NCI-H446 treated with DMSO at 0.1 percent for 48 hours (cell line): ENCODE results near the gene POU2AF2.
A peak's percentile ranks its signal among the peaks of the same experiment; 100 is the strongest.
"Not testable (repeated sequence)": the region's sequence is repeated elsewhere in the genome, so short reads cannot be mapped to it uniquely, and the experiment has no call there.

Experiments
- DNase-seq: peaks from one replicate; lab custom pipeline; 2025; lab: John Stamatoyannopoulos, UW

Gene POU2AF2

DNA sequence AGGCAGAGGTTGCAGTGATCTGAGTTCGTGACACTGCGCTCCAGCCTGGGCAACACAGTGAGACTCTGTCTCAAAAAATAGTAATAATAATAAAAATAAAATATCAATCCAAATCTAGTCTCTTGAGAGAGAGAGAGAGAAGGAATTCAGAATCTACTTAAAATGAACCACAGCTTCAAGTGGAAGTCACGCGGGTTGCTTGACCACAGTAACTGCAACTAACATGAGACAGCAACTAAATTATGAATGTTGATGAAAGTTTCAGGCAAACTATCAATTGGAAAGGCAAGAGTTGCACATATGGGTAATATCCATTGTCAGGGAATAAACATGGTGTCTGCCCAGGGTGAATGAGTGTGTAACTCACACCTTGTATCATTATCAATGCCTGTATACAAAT is 12.5 kb downstream of the POU2AF2 start:
- no peak for DNase-seq

DNA sequence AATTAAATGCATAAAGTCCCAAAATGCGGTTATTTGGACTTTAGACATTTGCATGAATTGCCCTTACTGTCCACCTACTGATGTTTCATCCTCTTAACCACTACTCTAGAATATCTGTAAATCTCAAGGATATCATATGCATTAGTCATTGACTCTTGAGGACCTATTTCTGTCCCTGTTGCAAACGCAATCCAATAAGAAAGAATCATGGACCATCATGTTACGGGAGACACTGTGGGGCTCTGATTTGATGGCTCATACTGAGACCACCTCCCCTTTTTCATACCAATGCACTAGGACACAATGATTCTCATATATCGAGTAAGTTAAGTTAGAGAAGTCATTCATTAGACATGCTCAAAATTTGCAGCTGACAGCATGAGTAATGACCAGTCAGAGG is 14.4 kb downstream of the POU2AF2 start:
- no peak for DNase-seq

DNA sequence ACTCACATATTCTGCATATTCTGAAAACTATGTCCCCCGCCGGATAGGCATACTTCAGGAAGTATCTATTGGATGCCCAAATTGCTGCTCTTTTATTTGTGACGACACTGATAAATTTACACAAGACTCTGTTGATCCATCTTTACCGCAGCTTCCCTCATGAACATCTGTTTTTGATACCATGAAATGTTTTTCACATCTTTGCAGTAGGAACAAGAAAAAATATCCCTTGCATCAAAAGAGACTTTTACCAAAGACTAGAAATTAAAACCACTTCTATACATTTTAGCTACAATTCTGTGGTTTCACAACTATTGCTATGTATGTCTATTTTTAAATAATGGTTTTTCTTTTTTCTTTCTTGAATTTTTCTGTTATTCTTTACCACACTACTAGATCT is 15.3 kb downstream of the POU2AF2 start:
- no peak for DNase-seq

DNA sequence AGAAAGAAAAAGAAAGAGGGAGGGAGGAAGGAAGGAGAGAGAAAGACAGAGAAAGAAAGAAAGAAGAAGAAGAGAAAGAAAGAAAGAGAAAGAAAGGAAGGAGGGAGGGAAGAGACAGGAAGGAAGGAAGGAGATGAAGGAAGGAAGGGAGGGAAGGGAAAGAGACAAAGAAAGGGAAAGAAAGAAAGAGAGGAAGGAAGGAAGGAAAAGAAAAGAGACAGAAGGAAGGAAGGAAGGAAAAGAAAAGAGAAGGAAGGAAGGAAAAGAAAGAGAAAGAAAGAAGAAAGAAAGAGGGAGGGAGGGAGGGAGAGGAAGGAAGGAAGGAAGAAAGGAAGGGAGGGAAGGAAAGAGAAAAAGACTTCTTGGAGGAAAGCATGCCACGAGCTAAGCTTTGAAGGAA is 19.1 kb downstream of the POU2AF2 start:
- DNase-seq: no peak

DNA sequence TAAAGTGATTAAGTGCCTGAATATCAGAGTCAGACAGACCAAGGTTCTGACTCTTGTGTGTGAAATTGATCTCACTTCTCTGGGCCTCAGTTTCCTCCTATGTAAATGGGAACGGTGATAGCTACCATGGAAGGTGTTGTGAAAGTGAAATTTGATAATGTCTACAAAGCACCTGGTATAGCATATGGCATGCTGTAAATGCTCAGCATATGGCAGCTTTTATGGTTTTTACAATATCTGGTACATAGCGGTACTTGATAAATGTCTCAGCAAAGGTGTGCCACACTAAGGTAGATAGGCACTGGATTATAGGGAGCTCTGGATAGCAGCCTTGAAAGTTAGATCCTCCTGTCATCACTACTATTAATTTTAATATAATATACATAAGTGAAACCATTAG is 19.9 kb downstream of the POU2AF2 start:
- no peak for DNase-seq

DNA sequence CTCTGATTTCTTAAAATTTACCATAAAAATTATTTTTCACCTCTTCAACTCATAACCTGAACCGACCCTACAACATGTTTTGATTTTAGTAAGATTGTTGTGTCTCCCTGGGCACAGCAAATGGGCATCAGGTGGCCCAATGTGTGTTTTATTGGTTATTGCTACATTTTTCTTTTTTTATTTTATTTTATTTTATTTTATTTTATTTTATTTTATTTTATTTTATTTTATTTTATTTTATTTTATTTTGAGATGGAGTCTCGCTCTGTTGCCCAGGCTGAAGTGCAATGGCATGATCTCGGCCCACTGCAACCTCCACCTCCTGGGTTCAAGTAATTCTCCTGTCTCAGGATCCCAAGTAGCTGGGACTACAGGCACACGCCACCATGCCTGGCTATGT is 22.8 kb downstream of the POU2AF2 start:
- DNase-seq: not testable (repeated sequence)

DNA sequence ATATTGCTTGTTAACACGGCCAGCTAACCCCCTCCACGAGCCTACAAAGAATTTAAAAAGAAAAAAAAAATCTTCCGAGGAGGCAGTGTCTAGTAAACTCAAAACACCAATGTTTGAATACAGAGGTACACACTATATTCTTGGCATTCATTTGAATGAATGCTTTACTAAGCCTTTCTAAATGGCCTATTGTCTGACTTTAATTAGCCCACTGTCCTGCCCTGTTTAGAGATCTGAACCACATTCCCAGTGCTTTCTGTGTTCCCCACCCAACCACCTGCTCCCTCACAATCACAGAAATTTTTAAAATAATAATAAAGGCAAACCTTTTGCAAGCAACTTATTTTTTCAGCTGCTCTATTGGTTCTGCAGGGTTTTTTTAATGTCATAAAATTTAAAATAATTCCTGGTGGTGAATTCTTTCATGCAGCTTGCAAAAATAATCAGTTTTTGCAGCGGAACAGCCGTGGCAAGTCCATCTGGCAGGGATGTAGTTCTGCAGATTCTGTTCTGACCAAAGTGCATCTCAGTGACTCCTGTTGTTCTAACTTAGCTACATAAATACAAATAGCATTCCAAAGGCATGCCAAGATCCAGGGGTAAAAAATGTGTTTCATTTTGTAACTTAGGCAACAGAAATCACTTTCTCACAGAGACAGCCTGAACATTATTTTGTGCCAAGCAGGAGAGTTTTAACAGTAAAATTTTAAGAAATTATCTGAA is 23.8 kb downstream of the POU2AF2 start:
- no peak for DNase-seq

DNA sequence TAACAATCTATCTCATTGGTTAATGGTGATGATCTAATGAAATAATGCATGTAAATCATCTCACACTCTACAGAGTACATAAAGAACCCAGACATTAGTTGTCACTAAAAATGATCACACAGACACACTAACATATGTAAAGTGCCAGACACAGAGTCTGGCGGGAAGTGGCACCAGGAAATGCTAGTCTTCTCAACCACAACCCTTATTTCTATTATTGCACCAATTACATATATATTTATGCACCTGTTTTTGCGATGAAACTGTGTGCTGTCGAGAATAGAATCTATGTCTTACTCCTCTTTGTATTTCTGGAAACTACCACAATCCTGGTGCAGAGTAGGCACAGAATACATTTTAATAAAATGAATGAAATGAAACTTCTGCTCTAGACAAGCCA is 26.9 kb downstream of the POU2AF2 start:
- no peak for DNase-seq

DNA sequence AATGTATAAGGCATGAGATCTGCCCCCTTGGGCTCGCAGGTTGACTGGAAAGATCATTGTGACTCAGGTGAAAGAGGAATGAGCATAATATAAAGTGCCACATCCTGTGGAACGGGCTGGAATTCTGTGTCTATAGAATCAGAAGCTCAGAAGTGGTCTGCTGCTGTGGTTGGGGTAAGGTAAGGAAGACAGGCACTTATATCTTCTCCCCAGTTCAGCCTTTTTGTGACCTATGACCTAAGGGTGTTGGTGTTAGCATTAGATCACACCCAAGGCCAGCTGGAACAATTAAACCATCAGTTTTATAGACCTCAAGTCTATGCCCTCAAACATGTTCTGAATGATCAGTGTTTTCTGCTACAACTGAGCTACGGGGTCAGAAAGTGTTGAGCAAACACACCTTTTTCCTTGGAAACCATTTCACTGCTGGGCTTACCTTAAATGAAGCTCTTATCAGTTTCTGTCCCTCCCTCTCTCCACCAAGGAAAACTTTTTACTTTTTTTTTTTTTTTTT is 37.1 kb downstream of the POU2AF2 start:
- no peak for DNase-seq

DNA sequence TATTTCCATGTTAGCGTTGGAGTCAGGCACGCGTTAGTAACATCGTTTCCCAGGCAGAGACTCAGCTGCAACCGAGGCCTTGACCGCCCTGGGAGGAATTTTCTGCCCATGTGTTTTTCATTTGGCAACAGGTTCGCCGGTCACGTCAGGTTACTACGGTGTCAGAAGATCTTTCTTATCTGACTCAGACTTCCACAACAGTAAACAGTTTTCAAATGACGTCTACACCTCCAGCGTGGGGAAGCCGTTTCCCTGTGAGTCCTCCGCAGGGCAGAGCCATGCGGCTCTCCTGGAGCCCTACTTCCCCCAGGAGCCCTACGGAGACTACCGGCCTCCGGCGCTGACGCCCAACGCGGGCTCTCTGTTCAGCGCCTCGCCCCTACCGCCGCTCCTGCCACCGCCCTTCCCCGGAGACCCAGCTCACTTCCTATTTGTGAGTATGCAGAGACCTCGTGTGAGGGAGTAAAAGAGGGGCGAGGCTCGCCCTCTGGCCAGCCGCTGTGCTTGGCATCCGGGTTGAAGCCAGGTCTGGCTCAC is 38.5 kb downstream of the POU2AF2 start:
- DNase-seq: no peak

DNA sequence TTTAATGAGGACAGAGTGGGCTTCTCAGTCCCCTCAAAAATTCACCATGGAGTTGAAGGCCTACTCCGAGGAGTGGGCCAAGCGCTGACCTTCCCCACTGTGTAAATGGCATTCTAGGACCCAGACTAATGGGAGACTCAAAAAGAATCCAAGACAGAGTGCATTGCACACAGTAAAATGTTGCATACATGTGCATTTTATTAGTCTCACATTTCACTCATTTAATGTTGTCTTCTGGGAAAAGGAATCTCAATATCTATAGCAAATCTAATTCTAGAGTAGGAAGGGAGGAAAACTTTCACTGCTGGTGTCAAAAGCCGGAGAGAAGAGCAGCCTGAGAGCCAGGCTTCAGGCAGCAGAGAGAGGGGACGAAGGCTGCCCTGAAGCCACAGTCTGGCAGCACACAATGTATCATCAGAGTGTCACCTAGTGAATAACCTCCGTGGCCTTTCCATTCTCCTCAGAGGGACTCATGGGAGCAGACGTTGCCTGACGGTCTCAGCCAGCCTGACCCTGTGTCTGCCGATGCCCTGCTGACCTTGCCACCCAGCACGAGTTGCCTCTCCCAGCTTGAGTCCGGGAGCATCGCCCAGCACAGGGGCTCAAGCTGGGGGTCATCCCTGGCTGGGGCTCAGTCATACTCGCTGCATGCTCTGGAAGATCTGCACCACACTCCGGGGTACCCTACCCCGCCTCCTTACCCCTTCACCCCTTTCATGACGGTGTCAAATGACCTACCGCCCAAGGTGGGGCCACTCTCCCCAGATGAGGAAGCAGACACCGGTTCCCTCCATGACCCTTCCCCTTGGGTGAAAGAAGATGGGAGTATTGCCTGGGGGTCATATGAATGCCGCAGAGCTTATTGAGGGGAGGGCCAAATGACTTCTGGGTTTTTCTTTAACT is 39.9 kb downstream of the POU2AF2 start:
- no peak for DNase-seq

DNA sequence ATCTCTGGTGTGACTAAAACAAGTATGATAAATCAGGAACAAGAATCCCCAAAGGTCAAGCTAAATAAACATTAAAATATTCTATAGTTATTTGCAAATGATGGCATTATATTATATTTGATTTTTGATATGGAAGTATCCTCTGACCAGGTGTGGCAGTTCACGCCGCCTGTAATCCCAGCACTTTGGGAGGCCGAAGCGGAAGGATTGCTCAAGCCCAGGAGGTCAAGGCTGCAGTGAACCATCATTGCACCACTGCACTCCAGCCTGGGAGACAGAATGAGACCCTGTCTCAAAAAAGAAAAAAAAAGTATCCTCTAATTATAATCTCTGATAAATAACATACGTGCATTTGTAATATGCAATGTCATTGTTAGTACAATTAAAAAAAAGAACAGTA is 46.2 kb downstream of the POU2AF2 start:
- DNase-seq: no peak

DNA sequence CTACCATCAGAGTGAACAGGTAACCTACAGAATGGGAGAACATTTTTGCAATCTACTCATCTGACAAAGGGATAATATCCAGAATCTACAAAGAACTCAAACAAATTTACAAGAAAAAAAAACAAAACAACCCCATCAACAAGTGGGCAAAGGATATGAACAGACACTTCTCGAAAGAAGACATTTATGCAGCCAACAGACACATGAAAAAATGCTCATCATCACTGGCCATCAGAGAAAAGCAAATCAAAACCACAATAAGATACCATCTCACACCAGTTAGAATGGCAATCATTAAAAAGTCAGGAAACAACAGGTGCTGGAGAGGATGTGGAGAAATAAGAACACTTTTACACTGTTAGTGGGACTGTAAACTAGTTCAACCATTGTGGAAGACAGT is 46.9 kb downstream of the POU2AF2 start:
- DNase-seq: not testable (repeated sequence)

DNA sequence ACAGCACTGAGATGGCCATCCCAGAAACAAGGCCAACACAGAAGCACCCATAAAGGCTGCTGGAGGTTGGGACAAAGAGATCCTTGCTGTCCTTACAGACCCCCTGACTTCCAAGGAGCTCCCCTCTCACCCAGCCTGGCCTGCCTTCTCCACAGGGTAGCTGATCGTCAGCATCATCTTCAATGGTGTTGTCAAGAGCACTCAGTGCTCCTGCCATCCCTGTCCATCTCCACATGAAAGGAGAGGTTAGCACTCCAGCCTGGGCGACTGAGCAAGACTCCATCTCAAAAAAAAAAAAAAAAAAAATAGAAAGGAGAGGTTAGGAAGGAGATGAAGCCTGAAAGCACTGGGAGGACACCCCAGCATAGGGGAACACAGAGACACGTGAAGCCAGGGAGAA is 50.7 kb downstream of the POU2AF2 start:
- no peak for DNase-seq

DNA sequence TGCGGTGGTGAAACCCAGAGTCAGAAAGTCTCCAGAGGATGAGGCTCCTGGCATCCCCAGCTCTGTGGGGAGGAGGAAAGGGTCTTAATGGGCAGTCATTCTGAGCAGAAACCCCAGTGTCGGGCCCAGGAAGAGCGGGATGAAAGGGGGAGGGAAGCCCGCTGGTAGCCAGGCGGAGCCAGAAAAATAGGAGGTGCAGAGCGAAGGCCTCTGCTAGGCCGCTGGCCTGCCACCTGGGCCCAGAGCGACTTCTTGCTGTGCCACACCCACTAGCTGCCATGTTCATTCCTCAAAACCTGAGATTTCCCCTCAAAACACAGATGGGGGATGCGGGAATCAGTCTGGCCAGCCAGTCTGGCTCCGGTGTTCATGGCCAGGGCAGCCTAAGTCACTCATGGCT is 52.2 kb downstream of the POU2AF2 start:
- DNase-seq: no peak

DNA sequence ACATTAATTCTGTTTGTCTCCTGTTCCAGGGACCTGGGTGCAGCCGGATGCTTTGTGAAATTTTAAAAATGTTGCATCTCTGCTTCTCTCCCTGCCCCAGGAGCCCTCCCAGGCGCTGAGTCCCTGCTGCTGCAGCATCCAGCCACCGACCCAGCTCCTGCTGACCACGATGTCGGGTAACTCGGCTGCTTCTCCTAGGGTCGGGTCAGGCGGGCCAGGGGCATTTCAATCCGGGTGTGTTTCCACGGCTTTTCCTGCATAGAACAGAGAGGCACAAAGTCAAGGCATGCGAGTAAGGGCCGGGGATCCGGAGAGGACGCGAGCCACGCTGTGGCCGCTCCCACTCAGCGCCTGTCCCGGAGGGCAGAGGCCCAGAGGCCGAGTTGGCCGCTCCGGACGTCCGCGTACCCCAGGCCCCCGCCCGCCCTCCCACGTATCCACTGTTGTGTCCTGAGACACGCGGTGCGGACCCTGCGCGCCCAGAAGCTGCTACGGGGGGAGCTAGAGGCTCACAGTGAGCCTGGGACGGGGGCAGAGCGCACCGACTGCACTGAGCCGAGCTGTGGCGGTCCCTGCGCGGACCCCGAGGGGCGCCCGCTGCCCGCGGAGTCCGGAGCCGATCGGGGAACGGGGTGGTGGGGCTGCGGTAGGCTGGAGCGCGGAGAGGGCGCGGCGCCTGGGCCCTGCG is 53.0 kb downstream of the POU2AF2 start, which contains the start of gene POU2AF3:
TSS of gene POU2AF3 (plus strand) at position 134 of the 688 bp plus-strand sequence. CDS start at position 170, 36 bp downstream.
- no peak for DNase-seq

DNA sequence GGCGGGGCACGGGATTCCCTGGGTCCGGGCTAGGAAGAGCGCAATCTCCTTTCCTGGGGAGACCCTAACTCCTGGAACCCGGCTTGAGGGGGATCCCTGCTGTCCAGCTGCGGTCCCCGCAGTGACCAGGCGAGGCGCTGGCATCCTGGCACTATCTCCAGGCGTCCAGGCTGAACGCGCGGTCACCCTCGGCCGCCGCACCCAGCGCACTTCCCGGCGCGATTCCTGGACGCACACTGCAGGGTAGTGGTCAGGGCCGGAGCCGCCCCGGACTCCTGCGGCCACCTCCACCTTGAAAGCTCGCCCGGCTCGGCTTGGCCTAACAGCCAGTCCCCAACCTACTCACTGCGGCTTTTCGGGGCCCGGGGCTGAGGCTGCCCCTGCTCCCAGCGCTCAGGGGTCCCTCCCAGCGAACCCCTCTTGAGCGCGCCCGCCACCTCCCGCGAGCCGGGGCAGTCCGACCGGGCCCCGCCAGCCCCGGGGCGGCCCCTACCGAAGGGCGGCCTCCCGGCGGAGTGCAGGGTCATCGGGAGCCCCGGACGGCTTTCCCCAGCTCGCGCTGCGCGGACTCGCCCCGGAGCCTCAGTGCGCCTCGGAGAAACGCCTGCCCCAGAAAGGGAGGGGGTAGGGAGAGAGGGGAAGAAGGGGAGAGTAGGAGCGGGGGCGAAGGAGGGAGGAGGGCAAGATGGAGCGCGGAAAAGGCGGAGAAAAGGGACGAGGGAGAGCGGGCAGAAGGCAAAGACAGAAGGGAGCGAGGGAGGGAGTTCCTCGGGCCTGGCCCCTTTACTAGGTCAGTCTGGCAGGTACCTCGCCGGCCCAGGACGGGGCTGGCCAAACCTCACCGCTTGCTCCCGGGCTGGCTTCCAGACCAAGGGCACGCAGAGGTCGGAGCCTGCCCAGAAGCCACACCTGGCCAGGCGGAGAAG is 53.8 kb downstream of the POU2AF2 start:
- DNase-seq: no peak

DNA sequence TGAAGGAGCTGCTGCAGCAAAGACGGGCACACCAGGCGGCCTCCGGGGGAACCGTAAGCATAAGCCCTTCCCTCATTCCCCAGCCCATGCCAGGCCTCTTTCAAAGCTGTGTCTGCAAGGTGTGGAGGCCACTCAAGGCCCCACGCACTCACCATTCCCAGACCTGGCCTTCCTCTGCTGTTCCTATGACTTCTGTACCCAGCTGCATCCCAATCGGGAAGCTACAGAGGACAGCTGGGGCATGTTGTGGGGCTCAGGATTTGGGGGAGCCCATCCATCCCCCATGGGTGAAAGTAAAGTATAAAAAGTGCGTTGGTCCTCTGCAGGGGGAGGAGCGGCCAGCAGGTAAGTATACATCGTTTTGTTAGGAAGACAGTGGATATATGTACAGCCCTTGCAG is 55.0 kb downstream of the POU2AF2 start:
- no peak for DNase-seq

DNA sequence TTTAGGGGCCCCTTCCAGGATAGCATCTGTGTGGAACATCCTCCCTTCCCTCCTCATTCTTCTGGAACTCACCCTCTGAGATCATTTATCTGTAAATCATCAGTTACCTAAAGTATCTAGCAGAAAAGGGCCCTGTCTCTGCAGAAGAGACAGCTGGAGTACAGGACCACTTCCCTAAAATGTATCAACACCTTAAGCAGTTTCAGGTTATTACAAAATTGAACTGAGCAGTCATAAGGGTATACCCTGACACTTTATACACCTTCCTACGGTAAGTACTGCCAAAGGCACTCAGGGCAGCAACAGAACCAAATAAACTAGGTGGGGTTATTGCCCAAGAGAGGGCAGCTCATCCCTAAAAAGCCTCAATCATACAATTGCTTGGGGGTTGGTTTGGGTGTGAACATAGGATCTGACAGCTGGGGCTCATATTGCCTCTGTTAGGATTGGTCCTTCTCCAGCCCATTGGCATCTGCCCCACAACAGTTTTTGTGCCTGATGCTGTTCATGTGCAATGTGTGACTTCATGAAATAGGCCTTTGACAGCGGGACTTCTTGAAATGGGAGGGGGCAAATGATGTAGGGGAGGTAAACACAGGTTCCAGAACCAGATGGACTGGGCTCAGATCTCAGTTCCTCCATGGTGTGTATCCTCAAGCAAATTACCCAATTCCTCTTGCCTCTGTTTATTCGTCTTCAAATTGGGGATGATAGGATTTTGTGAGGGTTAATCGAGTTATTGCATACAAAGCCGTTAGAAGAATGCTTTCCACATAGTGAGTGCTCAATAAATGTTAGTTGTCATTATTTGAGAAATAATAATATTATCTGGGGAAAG is 55.7 kb downstream of the POU2AF2 start:
- peak; percentile 96 for DNase-seq

DNA sequence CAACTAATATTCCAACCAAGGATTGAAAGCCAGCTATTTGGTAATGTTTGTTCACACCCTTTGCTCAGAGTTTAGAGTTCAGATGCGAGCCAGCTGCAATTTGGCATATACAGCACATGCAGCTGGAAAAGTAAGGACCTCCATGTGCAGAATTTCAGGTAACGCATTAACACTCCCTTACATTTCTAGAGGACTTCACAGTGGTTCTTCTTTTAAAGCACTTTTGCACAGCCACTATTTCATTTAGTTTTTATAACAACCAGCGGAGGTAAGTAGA is 56.3 kb downstream of the POU2AF2 start:
- DNase-seq: no peak
